ENCODE results near the gene TIAM2. TPM values are rescaled to one million over a fixed set of nuclear protein-coding genes. Genes with fewer than 3 reads are reported as not detected.

The TIAM2 gene
- total RNA-seq, 2 donors from 2014 or later, result 3.1 to 6.6 TPM

DNA sequence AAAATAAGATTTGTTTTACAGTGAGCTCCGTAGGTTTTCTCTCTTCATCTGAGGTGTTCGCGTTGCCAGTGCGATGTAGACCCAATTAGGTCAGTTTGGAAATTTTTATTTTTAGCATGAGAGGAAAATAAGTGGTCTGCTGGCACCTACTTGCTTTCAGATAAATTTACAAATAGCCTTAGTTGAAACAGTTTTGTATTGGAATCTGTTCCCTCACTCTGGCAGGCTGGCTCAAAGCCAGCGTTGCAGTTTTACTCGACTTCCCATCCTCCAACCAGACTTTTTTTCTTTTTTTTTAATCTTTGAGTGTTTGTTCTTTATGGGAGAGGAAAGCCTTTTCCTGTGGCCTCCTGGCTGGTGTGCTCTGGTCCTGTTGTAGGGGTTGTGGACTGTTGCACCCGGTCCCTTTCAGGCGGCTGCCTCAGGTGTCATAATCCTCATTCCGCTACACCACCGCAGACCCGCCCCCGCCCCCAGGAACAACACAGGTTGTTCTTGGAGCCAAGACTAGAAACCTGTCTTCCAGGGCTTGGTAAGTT, 46.7 kb downstream of the TIAM2 start:
- no peaks in the 10 kb centered on the region for H3K9me3 ChIP-seq
- ATAC-seq (no peak), DNase-seq (peak in 3 of 4 donors; percentile 5 to 39 (median 16))
- intact Hi-C loops (cut with DNase I), result no loop called here
- no peaks in the 10 kb centered on the region for H3K27me3 ChIP-seq
- no peaks in the 10 kb centered on the region for H3K4me1 ChIP-seq
- H3K4me3 ChIP-seq, result no peak overlapping the region
- H3K27ac ChIP-seq, result no peak overlapping the region
- WGBS, 2 donors, result 59% methylated on average over 8 to 11 of the region's 12 CpGs
- no peak for TF ChIP-seq POLR2A (IDR thresholded peaks at IDR 0.05)
- no peak for TF ChIP-seq CTCF (IDR thresholded peaks at IDR 0.05)
- no peaks in the 10 kb centered on the region for H3K36me3 ChIP-seq (replicated peaks in 1 of 2; ENCODE audit: insufficient read depth in 1 of 2, low read depth in 2 of 2)

- Histone ChIP-seq H3K36me3 (replicated peaks in 1 of 2; ENCODE audit: insufficient read depth in 1 of 2, low read depth in 2 of 2) (no peaks in the 10 kb centered on the region), H3K4me1 (no peaks in the 10 kb centered on the region), H3K27ac (no peak overlapping the region), H3K4me3 (no peak overlapping the region), H3K9me3 (no peaks in the 10 kb centered on the region), H3K27me3 (no peaks in the 10 kb centered on the region)
- DNase-seq, result no peak
- TF ChIP-seq POLR2A (IDR thresholded peaks at IDR 0.05) (no peak), CTCF (IDR thresholded peaks at IDR 0.05) (no peak)
- intact Hi-C loops (cut with DNase I), result no loop called here
- no peak for ATAC-seq
- whole genome bisulfite sequencing, 2 donors, result 51 to 62% methylated on average over 2 of the region's 2 CpGs
These were observed 47.9 kb downstream of the TIAM2 start for GRCh38 chr6:155042983-155043382.

- H3K4me3 ChIP-seq, result no peak overlapping the region
- H3K36me3 ChIP-seq (replicated peaks in 1 of 2; ENCODE audit: insufficient read depth in 1 of 2, low read depth in 2 of 2), result no peaks in the 10 kb centered on the region
- H3K27ac ChIP-seq, result no peak overlapping the region
- ATAC-seq (no peak), DNase-seq (no peak)
- H3K9me3 ChIP-seq, result no peaks in the 10 kb centered on the region
- intact Hi-C loops (cut with DNase I), result no loop called here
- no peak for TF ChIP-seq CTCF (IDR thresholded peaks at IDR 0.05)
- WGBS, 2 donors, result 74 to 85% methylated on average over 9 of the region's 9 CpGs
- H3K4me1 ChIP-seq, result no peaks in the 10 kb centered on the region
- no peaks in the 10 kb centered on the region for H3K27me3 ChIP-seq
These were observed 50.7 kb downstream of the TIAM2 start for GRCh38 chr6:155045561-155046404.

- TF ChIP-seq CTCF (IDR thresholded peaks at IDR 0.05) (no peak), POLR2A (IDR thresholded peaks at IDR 0.05) (no peak)
- H3K4me3 ChIP-seq, result no peak overlapping the region
- H3K27ac ChIP-seq, result no peak overlapping the region
- H3K36me3 ChIP-seq (replicated peaks in 1 of 2; ENCODE audit: insufficient read depth in 1 of 2, low read depth in 2 of 2), result no peaks in the 10 kb centered on the region
- ATAC-seq (no peak), DNase-seq (no peak)
- H3K9me3 ChIP-seq, result no peaks in the 10 kb centered on the region
- no peaks in the 10 kb centered on the region for H3K4me1 ChIP-seq
- no peaks in the 10 kb centered on the region for H3K27me3 ChIP-seq
- intact Hi-C loops (cut with DNase I), result no loop called here
- 83 to 87% methylated on average over 5 to 6 of the region's 7 CpGs for WGBS, 2 donors
These were observed 52.4 kb downstream of the TIAM2 start for GRCh38 chr6:155047523-155047922.

- no peaks in the 10 kb centered on the region for H3K9me3 ChIP-seq
- TF ChIP-seq POLR2A (IDR thresholded peaks at IDR 0.05) (no peak), CTCF (IDR thresholded peaks at IDR 0.05) (no peak)
- no peaks in the 10 kb centered on the region for H3K4me1 ChIP-seq
- 84 to 85% methylated on average over 5 of the region's 5 CpGs for WGBS, 2 donors
- intact Hi-C loops (cut with DNase I), result no loop called here
- ATAC-seq (no peak), DNase-seq (no peak)
- H3K4me3 ChIP-seq, result no peak overlapping the region
- H3K27ac ChIP-seq, result no peak overlapping the region
- H3K27me3 ChIP-seq, result no peaks in the 10 kb centered on the region
- no peaks in the 10 kb centered on the region for H3K36me3 ChIP-seq (replicated peaks in 1 of 2; ENCODE audit: insufficient read depth in 1 of 2, low read depth in 2 of 2)
These were observed 55.2 kb downstream of the TIAM2 start for GRCh38 chr6:155050311-155050710.
